SK-N-MC (cell line): ENCODE measurements around the gene MXRA8.

Experiments
- EZH2 ChIP-seq: fragments of 200-600 bp; sonication (generic); IDR thresholded peaks from one replicate; pipeline ENCODE4 v1.6.1; 2017; ENCODE audit warnings: antibody characterized with exemption
- FOXP2 ChIP-seq: optimal IDR thresholded peaks from 2 replicates; pipeline ENCODE3; 2011; ENCODE audit warnings: mild to moderate bottlenecking, moderate library complexity; ENCODE audit not compliant: insufficient read depth; ENCODE audit errors: extremely low read length, control extremely low read depth

- no peak for TF ChIP-seq EZH2
- no peak for TF ChIP-seq FOXP2
Observed at GRCh38 chr1:1344655-1345361, 13.5 kb downstream of the MXRA8 start.
